ENCODE results near the gene ACE.

The ACE gene

DNA sequence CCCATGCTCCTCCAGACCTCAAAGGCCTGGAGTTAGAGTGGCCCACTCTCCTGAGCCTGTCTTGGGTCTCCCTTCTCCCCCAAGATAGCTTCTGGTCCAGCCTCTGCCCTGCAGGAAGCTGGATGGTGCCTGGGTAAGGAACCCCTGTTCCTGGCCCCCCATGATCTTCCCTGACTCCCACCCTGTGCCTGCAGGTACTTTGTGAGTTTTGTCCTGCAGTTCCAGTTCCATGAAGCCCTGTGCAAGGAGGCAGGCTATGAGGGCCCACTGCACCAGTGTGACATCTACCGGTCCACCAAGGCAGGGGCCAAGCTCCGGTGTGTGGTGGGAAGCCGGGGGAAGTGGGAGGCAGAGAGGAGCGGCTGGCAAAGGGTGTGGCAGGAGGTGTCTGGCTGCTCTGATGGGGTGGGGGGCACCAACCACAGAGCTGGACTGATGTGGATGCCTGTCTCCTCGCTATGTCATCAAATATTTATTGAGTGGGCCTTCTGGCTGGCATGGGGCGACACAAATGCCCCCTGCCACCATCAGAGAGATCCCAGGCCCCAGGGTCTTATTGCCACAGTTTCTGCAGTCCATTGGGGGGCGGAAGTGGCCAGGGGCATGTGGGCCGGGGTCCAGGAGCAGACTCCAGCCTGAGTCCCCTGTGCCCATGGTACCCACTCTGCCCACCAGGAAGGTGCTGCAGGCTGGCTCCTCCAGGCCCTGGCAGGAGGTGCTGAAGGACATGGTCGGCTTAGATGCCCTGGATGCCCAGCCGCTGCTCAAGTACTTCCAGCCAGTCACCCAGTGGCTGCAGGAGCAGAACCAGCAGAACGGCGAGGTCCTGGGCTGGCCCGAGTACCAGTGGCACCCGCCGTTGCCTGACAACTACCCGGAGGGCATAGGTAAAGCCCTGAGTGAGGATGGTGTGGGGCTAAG, 7.1 kb downstream of the ACE start:
- Histone ChIP-seq H3K4me1 (ENCODE audit: control insufficient read depth in 1 of 2, insufficient read depth in 2 of 2, low read length in 2 of 2) (no peaks in the 10 kb centered on the region), H3K9me3 (ENCODE audit: insufficient read depth, low read depth, low read length) (no peaks in the 10 kb centered on the region), H2BK120ac (ENCODE audit: insufficient read depth, low read length, poor library complexity) (no peak overlapping the region), H3K4me3 (ENCODE audit: low read depth, low read length) (no peak overlapping the region), H3K18ac (ENCODE audit: low read length) (no peak overlapping the region), H3K79me1 (ENCODE audit: low read length) (no peaks in the 10 kb centered on the region), H3K4me2 (ENCODE audit: low read length) (no peak overlapping the region), H3K27me3 (ENCODE audit: insufficient read depth, low read length) (no peaks in the 10 kb centered on the region), H2BK5ac (ENCODE audit: low read depth, low read length, poor library complexity) (no peak overlapping the region), H3K9ac (ENCODE audit: low read length) (no peak overlapping the region), H3K36me3 (ENCODE audit: control insufficient read depth in 1 of 2, insufficient read depth in 2 of 2, low read length in 2 of 2) (no peaks in the 10 kb centered on the region), H2AK5ac (ENCODE audit: low read length) (no peak overlapping the region), H3K14ac (ENCODE audit: low read length) (no peak overlapping the region), H4K8ac (ENCODE audit: low read depth, low read length) (no peak overlapping the region), H3K23ac (ENCODE audit: low read length) (no peak overlapping the region), H3K27ac (ENCODE audit: low read depth, low read length) (no peak overlapping the region), H4K12ac (ENCODE audit: low read depth, low read length) (no peak overlapping the region), H2AFZ (ENCODE audit: insufficient read depth, low read length, poor library complexity) (no peak overlapping the region), H2BK12ac (ENCODE audit: low read length) (no peak overlapping the region), H3K4ac (ENCODE audit: low read depth, low read length) (no peak overlapping the region), H3K79me2 (ENCODE audit: control insufficient read depth, insufficient read depth, low read length, poor library complexity) (no peaks in the 10 kb centered on the region), H4K91ac (ENCODE audit: low read depth, low read length) (no peak overlapping the region)
- no peak for DNase-seq
- WGBS (ENCODE audit: extremely low coverage, insufficient coverage, insufficient read length): no CpG with 5 or more reads among the region's 16 CpGs

DNA sequence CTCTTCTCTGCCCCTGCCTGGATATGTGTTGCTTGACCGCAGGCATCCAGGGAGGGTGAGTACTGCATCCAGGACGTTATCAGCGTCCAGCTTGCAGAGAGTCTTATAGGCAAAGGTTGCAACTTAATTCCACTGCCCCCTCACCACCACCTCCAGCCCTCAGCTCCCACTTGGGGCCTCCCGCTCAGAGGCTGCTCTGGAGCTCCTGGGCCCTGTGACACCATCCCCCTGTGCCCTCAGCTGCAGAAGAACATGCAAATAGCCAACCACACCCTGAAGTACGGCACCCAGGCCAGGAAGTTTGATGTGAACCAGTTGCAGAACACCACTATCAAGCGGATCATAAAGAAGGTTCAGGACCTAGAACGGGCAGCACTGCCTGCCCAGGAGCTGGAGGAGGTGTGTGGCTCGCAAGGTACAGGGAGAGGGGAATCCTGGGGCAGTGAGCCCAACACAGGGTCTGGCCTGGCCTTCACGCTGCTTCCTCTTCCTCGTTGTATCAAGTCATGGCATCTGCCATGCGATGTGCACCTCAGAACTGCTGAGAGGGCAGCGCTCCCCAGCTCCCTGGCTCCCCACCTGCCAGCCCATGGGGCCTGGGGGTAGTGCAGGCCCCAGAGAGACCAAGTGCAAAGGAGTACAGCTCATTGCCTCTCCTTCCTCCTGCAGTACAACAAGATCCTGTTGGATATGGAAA, 9.6 kb downstream of the ACE start:
- no peak overlapping the region for H3K4me3 ChIP-seq (ENCODE audit: low read depth, low read length)
- H3K27me3 ChIP-seq (ENCODE audit: insufficient read depth, low read length): no peaks in the 10 kb centered on the region
- no peak overlapping the region for H3K18ac ChIP-seq (ENCODE audit: low read length)
- DNase-seq: no peak
- H3K9me3 ChIP-seq (ENCODE audit: insufficient read depth, low read depth, low read length): no peaks in the 10 kb centered on the region
- H3K79me2 ChIP-seq (ENCODE audit: control insufficient read depth, insufficient read depth, low read length, poor library complexity): no peaks in the 10 kb centered on the region
- no peak overlapping the region for H3K27ac ChIP-seq (ENCODE audit: low read depth, low read length)
- H3K4me1 ChIP-seq (ENCODE audit: control insufficient read depth in 1 of 2, insufficient read depth in 2 of 2, low read length in 2 of 2): no peaks in the 10 kb centered on the region
- H3K23ac ChIP-seq (ENCODE audit: low read length): no peak overlapping the region
- no CpG with 5 or more reads among the region's 12 CpGs for WGBS (ENCODE audit: extremely low coverage, insufficient coverage, insufficient read length)
- H3K4me2 ChIP-seq (ENCODE audit: low read length): no peak overlapping the region
- H3K79me1 ChIP-seq (ENCODE audit: low read length): no peaks in the 10 kb centered on the region
- H2BK12ac ChIP-seq (ENCODE audit: low read length): no peak overlapping the region
- H3K4ac ChIP-seq (ENCODE audit: low read depth, low read length): no peak overlapping the region
- H4K8ac ChIP-seq (ENCODE audit: low read depth, low read length): no peak overlapping the region
- no peak overlapping the region for H2AFZ ChIP-seq (ENCODE audit: insufficient read depth, low read length, poor library complexity)
- H2AK5ac ChIP-seq (ENCODE audit: low read length): no peak overlapping the region
- H3K14ac ChIP-seq (ENCODE audit: low read length): no peak overlapping the region
- H2BK5ac ChIP-seq (ENCODE audit: low read depth, low read length, poor library complexity): no peak overlapping the region
- no peak overlapping the region for H4K91ac ChIP-seq (ENCODE audit: low read depth, low read length)
- H2BK120ac ChIP-seq (ENCODE audit: insufficient read depth, low read length, poor library complexity): no peak overlapping the region
- H3K36me3 ChIP-seq (ENCODE audit: control insufficient read depth in 1 of 2, insufficient read depth in 2 of 2, low read length in 2 of 2): no peaks in the 10 kb centered on the region
- H4K12ac ChIP-seq (ENCODE audit: low read depth, low read length): no peak overlapping the region
- H3K9ac ChIP-seq (ENCODE audit: low read length): no peak overlapping the region

DNA sequence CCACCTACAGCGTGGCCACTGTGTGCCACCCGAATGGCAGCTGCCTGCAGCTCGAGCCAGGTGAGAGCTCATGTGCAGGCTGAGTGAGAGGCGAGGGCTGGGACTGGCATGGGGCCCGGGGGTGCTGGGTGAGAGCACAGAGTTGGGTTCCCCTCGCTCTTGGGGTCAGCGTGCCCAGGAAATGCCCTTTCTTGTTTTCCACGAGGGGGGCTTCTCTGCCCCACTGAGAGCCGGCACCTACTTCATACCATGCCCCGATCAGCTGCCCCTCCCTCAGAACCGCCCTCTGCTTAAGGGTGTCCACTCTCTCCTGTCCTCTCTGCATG, 10.1 kb downstream of the ACE start:
- no peak for DNase-seq
- no peak overlapping the region for H3K23ac ChIP-seq (ENCODE audit: low read length)
- H3K36me3 ChIP-seq (ENCODE audit: control insufficient read depth in 1 of 2, insufficient read depth in 2 of 2, low read length in 2 of 2): no peaks in the 10 kb centered on the region
- no peaks in the 10 kb centered on the region for H3K4me1 ChIP-seq (ENCODE audit: control insufficient read depth in 1 of 2, insufficient read depth in 2 of 2, low read length in 2 of 2)
- H3K9me3 ChIP-seq (ENCODE audit: insufficient read depth, low read depth, low read length): peaks cover 2% of the 10 kb centered on the region
- H3K18ac ChIP-seq (ENCODE audit: low read length): no peak overlapping the region
- WGBS (ENCODE audit: extremely low coverage, insufficient coverage, insufficient read length): no CpG with 5 or more reads among the region's 11 CpGs
- H2BK120ac ChIP-seq (ENCODE audit: insufficient read depth, low read length, poor library complexity): no peak overlapping the region
- H3K4ac ChIP-seq (ENCODE audit: low read depth, low read length): no peak overlapping the region
- H3K79me2 ChIP-seq (ENCODE audit: control insufficient read depth, insufficient read depth, low read length, poor library complexity): no peaks in the 10 kb centered on the region
- no peak overlapping the region for H3K27ac ChIP-seq (ENCODE audit: low read depth, low read length)
- H3K14ac ChIP-seq (ENCODE audit: low read length): no peak overlapping the region
- no peak overlapping the region for H4K91ac ChIP-seq (ENCODE audit: low read depth, low read length)
- H3K4me2 ChIP-seq (ENCODE audit: low read length): no peak overlapping the region
- H3K79me1 ChIP-seq (ENCODE audit: low read length): no peaks in the 10 kb centered on the region
- H2AFZ ChIP-seq (ENCODE audit: insufficient read depth, low read length, poor library complexity): no peak overlapping the region
- no peak overlapping the region for H4K8ac ChIP-seq (ENCODE audit: low read depth, low read length)
- H3K9ac ChIP-seq (ENCODE audit: low read length): no peak overlapping the region
- H2BK12ac ChIP-seq (ENCODE audit: low read length): no peak overlapping the region
- no peak overlapping the region for H2AK5ac ChIP-seq (ENCODE audit: low read length)
- no peak overlapping the region for H2BK5ac ChIP-seq (ENCODE audit: low read depth, low read length, poor library complexity)
- no peaks in the 10 kb centered on the region for H3K27me3 ChIP-seq (ENCODE audit: insufficient read depth, low read length)
- H3K4me3 ChIP-seq (ENCODE audit: low read depth, low read length): no peak overlapping the region
- no peak overlapping the region for H4K12ac ChIP-seq (ENCODE audit: low read depth, low read length)

DNA sequence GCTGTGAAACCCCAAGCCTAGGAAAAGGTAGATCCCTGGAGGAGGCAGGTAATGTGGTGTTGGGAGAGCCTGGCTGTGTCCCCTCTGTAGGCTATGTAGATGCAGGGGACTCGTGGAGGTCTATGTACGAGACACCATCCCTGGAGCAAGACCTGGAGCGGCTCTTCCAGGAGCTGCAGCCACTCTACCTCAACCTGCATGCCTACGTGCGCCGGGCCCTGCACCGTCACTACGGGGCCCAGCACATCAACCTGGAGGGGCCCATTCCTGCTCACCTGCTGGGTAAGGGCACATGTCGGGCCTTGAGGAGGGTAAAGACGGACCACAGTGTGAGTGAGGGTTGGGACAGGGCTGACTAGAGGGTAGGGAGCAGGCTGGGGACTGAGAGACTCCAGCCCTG, 12.0 kb downstream of the ACE start:
- WGBS (ENCODE audit: extremely low coverage, insufficient coverage, insufficient read length): no CpG with 5 or more reads among the region's 10 CpGs
- Histone ChIP-seq H3K4ac (ENCODE audit: low read depth, low read length) (no peak overlapping the region), H2AK5ac (ENCODE audit: low read length) (no peak overlapping the region), H3K79me2 (ENCODE audit: control insufficient read depth, insufficient read depth, low read length, poor library complexity) (no peaks in the 10 kb centered on the region), H3K27me3 (ENCODE audit: insufficient read depth, low read length) (no peaks in the 10 kb centered on the region), H3K14ac (ENCODE audit: low read length) (no peak overlapping the region), H3K18ac (ENCODE audit: low read length) (no peak overlapping the region), H3K9ac (ENCODE audit: low read length) (no peak overlapping the region), H2AFZ (ENCODE audit: insufficient read depth, low read length, poor library complexity) (no peak overlapping the region), H3K4me1 (ENCODE audit: control insufficient read depth in 1 of 2, insufficient read depth in 2 of 2, low read length in 2 of 2) (no peaks in the 10 kb centered on the region), H3K4me3 (ENCODE audit: low read depth, low read length) (no peak overlapping the region), H3K23ac (ENCODE audit: low read length) (no peak overlapping the region), H3K4me2 (ENCODE audit: low read length) (no peak overlapping the region), H2BK12ac (ENCODE audit: low read length) (no peak overlapping the region), H4K91ac (ENCODE audit: low read depth, low read length) (no peak overlapping the region), H3K27ac (ENCODE audit: low read depth, low read length) (no peak overlapping the region), H3K36me3 (ENCODE audit: control insufficient read depth in 1 of 2, insufficient read depth in 2 of 2, low read length in 2 of 2) (no peaks in the 10 kb centered on the region), H3K79me1 (ENCODE audit: low read length) (no peaks in the 10 kb centered on the region), H3K9me3 (ENCODE audit: insufficient read depth, low read depth, low read length) (peaks cover 2% of the 10 kb centered on the region), H2BK120ac (ENCODE audit: insufficient read depth, low read length, poor library complexity) (no peak overlapping the region), H2BK5ac (ENCODE audit: low read depth, low read length, poor library complexity) (no peak overlapping the region), H4K12ac (ENCODE audit: low read depth, low read length) (no peak overlapping the region), H4K8ac (ENCODE audit: low read depth, low read length) (no peak overlapping the region)
- DNase-seq: no peak
